ENCODE results near the gene APOL2. TPM values are rescaled to one million over a fixed set of nuclear protein-coding genes. Genes with fewer than 3 reads are reported as not detected.
"Not testable (repeated sequence)": the region's sequence is repeated elsewhere in the genome, so short reads cannot be mapped to it uniquely, and the experiment has no call there.

APOL2 gene
- total RNA-seq, 1 donor from 2014 or later = 56.7 TPM

DNA sequence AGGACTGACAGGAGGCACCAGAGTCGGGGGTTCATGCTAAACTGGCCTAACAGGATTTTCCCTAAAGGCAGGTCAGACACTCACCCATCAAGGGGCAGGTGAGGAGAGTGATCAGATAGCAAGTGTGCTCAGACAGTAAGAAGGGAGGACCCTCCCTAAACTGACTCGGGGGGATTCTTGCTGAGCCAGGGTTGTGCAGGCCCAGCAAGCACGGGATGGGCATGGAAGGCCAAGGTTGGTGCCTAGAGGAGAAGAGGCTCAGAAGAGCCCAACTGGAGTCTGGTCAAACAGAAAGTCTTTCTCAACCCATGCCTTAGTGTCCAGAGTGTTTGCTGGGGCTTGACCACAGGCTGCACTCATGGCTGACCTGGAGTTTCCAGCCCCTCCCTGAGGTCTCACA lies 7.4 kb upstream of the APOL2 start:
- no peak for ATAC-seq
- no peak for DNase-seq
- intact Hi-C loops (cut with micrococcal nuclease) = no loop called here

DNA sequence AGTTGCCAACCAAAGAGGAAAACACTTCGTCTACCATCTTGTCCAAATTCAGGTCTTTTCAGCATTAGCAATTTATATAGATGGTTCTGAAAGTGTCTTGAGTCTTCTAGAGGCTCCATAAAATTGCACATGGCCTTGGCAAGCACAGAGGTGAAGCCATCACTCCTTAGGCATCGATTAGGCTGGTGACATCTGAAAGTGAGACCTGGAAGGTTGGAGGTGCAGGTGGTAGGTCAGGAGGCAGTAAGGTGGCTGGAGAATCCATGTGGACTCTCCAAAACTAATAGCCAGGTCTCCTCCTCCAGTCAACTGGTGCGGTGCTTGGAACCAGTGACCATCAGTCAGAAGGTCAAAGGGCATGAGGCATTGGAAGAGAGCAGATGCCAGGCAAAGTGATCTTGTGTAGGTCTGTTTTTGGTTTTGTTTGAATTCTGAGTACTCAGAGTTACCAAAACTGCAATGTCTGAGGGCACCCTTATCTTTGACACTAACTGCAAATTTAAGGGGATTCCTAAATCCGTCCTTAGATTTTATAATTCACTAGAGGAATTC lies 6.6 kb upstream of the APOL2 start:
- DNase-seq (no peak), ATAC-seq (no peak)
- intact Hi-C loops (cut with micrococcal nuclease) = no loop called here

DNA sequence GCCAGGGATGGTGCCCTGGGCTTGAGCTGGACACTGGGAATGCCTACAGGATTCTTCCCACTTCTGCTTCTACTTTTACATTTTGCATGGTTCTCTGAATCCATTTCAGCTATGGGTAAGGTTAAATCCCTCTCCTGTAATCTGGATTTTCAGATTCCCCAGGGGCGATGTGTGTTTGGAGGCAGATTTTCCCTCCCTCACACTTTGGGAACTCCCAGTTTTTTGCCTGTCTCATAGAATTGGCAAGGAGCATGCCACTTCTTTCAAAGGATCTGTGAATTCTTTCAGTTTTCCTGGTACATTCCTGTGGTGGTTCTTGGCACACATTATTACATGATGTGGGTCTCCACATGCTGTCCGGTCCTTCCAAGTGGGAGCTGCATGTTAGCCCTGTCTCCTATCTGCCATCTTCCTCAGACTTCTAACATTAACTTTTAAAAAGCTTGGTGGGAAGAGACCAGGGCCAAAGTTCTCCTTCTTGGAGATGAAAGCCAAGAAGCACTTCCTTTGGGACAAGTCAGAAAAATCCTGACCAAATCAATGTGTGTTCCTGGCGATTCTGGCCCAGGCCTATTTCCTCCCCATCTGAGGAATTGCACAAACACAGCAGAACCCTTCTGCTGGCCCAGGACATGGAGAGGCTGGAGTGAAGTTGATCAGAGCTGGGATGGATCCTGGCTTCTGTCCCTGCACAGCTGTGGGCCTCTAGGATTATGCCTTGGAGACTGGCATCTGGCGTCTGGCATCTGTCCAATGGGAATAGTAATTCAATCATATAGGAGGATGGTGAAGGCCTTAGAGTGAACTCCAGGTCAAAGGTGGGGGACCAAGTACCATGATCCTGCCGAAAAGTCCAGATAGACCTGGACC lies 5.4 kb upstream of the APOL2 start:
- DNase-seq = peak; percentile 69
- intact Hi-C loops (cut with micrococcal nuclease) = no loop called here

DNA sequence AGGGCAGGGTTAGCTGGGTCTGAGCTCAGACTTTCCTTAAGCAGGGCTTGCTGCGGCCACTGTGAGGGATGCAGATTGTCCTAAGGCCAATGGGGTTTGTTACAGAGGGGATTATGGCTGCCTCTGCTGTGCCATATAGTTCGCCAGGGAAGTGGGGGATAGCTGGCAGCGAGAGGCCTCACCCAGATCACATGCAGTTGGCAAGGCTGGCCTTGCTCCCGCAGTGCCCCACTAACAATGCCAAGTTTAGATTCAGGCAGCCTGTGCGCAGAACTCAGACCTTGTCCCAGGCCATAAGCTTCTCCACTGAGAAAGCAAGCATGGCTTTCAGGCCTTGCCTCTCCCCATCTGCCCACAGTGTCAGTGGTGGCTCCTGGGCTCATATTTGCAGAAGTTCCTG lies 4.7 kb upstream of the APOL2 start:
- DNase-seq (peak; percentile 53), ATAC-seq (peak; percentile 42)
- intact Hi-C loops (cut with micrococcal nuclease) = no loop called here

More for the DNA sequence above, 5.4 kb upstream of the APOL2 start:
- peak; percentile 87 for ATAC-seq

DNA sequence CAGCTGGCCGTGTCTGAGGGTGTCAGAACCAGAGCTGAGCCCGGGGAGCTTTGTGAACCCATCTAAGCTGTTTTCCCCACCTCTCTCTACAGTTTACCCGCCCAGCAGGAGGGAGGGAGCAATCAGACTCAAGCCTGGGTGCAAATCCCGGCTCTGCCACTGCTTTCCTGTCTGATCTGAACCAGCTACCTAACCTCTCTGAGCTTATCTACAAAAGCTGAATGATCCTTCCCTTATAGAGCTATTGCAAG lies 252 bp downstream of the APOL2 start:
- intact Hi-C loops (cut with micrococcal nuclease) = no loop called here
- ATAC-seq = peak; percentile 30
- DNase-seq = no peak

DNA sequence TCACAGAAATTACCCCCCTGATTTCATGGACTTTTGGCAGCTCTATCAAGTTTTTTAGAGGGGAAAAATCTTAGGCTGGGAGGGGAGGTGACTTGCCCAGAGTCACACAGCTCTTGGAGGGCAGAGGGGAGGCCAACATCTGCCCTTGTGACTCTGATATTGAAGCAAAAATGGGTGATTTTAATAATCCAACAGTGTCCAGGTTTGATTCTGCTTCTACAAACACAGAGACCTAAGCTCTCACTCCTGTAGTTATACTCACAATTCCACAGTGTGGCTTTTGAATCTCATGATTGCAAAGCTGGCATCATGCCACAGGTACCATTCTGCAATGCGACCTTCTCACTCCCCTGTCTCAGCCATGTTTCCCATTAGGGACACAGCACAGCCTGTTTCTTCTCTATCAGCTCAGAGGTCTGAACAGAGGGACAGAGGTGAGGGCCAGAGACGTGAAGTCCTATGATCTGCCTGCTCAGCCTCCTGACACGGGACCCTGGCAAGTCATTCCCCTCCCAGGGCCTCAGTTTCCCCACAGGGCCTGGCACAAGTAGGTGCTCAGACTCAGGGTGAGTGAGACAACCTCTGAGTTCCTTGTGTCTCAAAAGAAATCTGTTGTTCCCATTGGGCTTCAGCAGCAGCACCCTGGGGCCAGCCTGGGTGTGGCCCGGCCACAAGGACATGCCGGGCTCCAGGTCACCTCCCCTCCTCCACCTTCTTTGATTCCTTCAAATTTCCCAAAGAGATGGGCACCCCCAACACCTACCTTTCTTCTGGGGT lies 766 bp downstream of the APOL2 start:
- intact Hi-C loops (cut with micrococcal nuclease) = no loop called here
- ATAC-seq = peak; percentile 48
- DNase-seq = no peak

DNA sequence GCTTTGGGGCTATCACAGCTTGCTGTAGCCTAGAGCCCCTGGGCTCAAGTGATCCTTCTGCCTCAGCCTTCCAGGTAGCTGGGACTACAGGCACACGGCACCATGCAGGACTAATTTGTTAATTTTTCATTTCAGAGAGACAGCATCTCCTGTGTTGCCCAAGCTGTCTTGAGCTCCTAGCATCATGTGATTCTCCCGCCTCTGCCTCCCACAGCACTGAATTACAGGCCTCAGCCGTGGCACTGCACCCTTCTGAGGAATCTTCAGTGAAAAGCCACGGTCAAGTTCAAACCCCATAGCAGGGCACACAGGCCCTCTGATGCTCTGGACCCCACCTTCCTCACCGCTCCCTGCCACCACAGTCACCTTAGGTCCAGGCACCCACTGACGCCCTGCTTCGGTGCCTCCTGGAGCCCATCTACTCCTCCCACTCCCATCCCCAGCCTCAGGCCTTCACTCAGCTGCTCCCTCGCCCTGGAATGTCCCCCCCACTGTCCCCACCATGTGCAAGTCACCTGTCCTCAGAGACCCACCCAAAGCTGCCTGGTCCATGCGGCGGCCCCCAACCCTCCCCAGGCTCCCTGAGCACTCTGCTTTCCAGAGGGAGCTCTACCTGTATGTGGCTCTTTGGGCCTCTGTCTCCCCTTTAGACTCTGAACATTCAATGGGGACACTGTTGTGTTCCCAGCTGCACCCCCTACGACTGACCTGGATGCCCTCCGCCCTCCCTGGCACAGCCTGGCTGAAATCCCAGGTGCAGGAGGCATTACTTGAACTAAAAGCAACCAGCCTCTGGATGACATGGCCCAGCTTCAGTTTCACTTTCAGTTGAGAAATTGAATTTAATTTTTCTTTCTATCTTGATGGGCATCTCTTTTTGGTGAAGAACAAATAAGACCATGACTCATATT lies 1.6 kb downstream of the APOL2 start:
- intact Hi-C loops (cut with micrococcal nuclease) = no loop called here
- no peak for DNase-seq
- peak; percentile 7 for ATAC-seq

DNA sequence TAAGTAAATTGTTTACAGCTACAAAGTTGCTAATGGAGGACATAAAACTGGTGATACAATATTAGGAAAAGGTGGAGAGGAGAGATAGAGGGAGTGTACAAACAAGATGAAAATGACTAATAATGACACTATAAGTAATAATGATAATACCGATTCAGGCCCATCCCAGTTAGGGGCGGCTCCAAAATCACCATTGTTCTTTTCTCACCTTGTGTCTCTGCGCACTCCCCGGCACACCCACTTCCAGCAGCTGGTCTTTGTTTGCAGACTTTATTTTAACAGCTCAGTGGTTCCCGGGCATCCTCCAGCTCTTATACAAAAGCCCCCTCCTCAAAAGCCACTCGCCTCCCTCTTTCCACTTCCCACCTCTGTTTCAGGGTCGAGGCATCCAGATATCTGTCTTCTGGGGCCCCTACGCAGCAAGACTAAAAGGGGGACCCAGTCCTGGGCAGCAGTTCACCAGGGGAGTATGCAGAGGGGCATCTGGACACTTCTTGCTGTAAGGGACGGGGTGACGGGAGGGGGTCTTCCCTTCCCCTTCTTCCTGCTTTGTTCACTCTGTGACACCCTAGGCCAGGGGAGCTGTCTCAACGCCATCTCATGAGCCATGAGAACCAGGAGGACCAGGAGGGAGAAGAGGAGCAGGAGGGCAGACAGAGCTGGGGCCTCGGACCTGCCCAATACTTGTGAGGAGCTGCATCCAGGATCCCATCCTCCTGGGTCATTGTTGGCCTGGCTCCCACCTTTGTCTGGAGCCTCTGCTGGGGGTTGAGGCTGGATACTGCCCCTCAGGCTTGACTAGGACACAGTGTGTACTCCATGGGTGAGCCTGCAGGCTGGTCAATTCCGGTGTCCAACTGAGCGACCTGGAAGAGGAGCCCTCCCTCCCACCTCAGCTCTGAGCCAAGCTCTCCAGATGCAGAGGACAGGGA lies 2.7 kb downstream of the APOL2 start:
- no peak for ATAC-seq
- DNase-seq = no peak
- intact Hi-C loops (cut with micrococcal nuclease) = no loop called here

DNA sequence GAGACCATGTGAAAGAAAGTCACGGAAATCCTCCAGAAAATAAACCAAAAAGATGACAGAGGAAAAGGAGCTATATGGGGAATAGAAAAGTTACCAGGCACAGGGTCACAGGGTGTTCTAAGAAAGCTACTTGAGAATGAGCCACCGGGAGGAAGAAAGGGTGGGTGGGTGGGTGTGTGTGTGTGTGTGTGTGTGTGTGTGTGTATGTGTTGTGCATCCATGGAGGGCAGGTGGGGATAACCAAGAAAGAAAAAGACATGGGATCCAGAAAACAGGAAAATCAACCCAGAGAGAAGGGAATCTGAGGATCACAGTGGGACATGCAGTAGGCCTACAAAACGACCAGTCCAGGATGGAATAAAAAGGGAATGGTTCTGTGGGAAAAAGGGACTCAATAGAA lies 3.7 kb downstream of the APOL2 start:
- intact Hi-C loops (cut with micrococcal nuclease) = no loop called here

DNA sequence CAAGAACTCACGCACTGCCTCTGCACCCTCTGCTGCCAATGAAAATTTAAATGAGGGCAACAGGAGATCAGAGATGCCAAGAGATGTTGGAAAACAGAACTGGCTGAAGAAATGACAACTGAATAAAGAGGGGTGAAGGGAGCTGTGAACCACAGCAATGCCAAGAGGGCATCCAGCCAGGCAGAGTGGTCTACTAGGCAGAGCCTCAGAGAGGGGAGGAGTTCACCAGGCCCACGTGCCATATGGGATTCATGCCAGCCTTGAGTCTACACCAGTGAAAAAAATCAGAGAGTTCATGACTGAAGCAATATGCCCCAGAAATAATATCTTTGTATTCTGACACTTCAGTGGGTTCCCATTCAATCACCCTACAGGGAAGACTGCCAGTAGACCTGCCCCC lies 4.4 kb downstream of the APOL2 start:
- DNase-seq (no peak), ATAC-seq (no peak)
- intact Hi-C loops (cut with micrococcal nuclease) = no loop called here

More for the DNA sequence above, 3.7 kb downstream of the APOL2 start:
- no peak for ATAC-seq
- DNase-seq = no peak

DNA sequence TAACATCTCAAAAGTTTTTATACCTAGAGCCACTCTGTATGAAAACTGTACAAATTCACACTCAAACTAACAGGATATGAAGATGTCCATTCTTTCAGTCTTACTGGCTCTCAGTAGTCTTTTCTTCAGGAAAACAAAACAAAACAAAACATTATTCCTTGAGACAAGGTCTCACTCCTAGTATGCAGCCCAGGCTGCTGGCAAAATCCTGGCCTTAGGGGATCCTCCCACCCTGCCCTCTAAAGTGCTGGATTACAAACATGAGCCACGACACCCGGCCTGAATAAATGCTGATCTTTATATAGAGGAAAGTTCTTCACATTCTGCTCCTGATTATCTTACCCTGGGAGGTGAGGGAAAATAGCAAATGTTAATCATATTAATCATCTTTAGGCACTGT lies 5.1 kb downstream of the APOL2 start:
- ATAC-seq (no peak), DNase-seq (no peak)
- intact Hi-C loops (cut with micrococcal nuclease) = no loop called here

DNA sequence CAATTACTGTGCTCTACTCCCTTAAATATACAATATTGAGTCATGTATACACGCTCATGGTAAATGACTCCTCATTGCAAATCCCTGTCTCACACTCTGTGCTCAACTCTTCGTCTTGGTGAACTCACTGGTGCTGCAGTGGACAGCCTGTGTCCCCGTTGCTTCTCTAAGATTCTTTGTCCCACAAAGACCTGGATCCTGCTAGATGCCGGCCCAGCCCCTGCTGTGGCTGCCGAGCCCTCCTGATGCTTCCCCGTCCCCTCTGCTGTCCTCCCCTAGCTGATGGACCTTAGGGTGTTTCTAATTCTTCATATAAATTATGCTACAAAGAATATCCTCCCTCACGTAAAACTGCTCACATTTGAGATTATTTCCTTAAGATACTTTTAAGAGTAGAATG lies 5.5 kb downstream of the APOL2 start:
- intact Hi-C loops (cut with micrococcal nuclease) = no loop called here
- ATAC-seq (no peak), DNase-seq (no peak)

DNA sequence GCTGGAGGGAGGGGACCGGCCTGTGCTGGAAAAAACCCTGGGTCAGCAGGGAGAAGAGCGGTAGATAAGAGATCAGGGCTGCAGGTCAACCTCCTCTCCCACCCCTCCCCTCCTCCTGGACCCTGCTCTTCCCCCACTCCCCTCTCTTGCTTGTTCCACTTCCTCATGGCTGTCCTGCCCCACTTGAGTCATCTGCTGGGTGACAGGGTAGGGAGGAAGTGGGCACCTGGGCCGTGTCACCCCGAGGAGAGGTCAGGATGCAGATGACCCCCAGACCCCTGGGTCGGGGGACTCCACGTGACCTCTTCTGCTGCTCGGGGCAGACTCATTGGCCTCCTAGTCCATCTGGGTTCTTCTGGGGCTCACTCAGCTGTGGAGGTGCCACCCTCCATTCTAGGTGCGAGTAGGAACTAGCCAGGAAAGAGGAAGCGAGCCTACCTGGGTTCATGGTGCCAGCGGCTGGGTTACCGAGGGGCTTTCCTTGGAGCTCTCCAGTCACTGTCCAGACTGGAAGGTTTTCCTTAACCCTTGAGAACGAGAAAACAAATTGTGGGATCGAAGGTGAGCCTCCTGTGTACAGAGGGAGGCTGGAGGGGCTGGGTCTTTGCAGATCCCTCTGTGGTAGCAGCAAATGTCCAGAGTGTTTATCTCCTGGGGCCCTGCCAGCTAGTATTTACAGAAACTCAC lies 6.5 kb downstream of the APOL2 start:
- intact Hi-C loops (cut with micrococcal nuclease) = no loop called here
- ATAC-seq = no peak
- no peak for DNase-seq

DNA sequence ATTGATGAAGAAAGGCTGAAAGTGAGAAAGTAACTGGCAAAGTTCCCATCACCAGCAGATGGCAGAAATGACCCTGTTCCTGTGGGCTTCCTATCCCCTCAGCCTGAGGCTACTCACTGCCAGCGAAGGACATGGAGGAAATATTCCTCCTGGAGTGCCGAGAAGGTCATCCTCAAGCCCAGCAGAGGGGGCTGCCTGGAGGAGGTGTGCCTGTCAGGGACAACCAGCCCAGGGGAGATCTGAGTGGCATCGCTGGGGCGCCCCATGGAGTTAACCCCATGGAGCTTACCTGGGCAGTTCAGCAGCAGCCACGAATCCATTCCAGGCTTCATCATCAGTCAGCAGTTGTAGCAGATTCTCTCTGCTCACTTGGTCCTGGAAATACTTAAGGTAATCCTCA lies 8.3 kb downstream of the APOL2 start:
- DNase-seq; intact Hi-C loops (cut with micrococcal nuclease); ATAC-seq: not testable (repeated sequence)

DNA sequence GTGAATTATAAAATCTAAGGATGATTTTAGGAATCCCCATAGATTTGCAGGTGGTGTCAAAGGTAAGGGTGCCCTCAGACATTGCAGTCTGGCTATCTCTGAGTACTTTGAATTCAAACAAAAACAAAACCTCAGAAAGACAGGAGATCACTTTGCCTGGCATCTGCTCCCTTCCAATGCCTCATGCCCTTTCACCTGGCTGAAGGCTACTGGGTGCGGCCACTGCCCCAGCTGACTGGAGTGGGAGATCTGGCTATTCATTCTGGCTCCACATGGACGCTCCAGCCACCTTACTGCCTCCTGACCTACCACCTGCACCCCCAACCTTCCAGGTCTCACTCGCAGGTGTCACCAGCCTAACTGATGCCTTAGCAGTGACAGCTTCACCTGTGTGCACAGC lies 9.7 kb downstream of the APOL2 start:
- ATAC-seq; intact Hi-C loops (cut with micrococcal nuclease); DNase-seq: not testable (repeated sequence)

DNA sequence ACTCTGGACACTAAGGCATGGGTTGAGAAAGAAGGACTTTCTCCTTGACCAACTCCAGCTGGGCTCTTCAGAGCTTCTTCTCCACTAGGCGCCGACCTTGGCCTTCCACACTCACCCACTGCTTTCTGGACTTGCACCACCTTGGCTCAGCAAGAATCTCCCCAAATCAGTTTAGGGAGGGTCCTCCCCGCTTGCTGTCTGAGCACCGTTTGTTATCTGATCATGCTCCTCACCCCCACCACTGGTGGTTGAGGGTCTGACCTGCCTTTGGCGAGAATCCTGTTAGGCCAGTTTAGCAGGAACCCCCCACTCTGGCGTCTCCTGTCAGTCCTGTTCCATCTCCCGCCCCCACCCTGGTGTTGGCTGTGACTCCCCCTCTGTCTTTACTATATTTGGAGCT lies 10.4 kb downstream of the APOL2 start:
- DNase-seq (no peak), ATAC-seq (no peak)
- intact Hi-C loops (cut with micrococcal nuclease) = no loop called here

DNA sequence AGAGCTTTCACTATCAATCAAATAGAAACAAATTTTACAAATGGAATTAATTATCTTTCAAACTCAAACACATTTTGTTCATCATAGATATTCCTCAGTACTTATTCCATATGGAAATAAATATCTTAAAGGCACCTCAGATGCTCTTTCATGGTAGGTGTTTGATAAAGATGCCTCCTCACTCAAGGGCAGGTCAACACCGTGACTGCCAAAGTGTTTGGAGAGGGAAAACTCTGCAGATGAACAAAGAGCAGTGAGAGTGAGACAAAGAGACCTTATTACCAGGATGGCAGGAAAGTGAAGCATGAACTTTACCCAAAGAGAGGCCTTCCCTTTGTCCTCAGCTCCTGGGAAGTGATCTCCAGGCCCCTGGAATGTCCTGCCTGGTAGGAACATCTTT lies 11.0 kb downstream of the APOL2 start:
- intact Hi-C loops (cut with micrococcal nuclease); DNase-seq; ATAC-seq: not testable (repeated sequence)

DNA sequence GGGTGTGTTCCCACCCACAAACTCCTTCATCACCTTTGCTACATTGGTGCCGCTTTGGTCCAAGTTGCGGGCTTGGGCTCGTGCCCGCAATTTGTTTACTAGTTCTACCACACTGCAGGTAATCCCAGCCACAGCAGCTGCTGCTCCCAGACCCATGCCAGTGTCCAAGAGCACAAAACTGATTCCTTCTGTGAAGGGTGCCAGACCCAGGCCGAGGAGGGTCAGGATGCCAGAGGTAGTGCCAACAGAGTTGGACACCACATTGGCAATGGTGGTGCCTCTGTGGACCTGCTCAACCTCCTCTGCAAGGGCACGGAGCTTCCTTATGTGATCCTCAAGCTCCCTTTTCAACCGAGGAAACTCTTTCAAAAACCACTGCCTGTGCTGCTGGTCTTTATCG lies 11.5 kb downstream of the APOL2 start:
- DNase-seq (no peak), ATAC-seq (no peak)
- intact Hi-C loops (cut with micrococcal nuclease) = no loop called here
